RCC 7860 (cell line): ENCODE data around the gene KDM3B.

Experiments
- DNase-seq: peaks from one replicate; pipeline ENCODE4 v3.0.0-alpha.2; 2015; ENCODE audit warnings: low spot score
- FAIRE-seq: peaks from 2 replicates; lab custom pipeline; 2012; peaks lifted over from hg19 to GRCh38; lab: Jason Lieb, UNC

KDM3B gene

DNA sequence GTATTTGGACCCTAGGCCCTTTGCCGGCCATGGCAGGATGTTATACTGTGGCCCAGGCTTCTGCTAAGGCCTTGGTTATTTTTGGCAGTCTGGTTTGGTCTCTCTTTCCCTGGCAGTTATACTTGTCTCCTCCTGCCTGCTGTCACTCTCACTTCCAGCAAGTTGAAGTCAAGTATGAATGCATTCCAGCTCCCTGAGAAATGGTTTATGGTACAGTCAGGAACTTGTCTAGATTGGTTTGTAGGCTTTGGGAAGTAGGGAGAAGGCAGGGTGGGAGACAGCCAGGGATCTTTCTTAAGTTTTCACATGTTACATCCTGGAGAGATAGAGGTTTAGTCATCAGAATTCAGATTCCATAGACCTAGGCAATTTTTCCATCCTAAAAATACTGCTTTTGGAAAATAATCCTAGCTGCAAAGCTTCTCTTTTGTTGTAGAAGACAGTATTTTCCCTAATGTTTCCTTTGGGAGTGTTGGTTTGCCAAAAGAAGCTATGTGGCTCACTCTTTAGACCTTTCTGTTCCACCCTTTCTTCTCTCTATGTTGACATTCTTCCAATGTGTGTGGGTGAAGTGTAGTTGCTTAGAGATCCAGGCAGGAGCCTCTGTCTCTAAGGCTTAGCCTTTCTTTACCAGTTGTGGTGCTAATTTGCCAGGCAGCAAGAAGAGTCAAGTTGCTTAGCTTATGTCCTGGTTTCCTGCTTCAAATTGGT is 2.5 kb upstream of the KDM3B start:
- FAIRE-seq (no peak), DNase-seq (no peak)

GRCh38 chr5:138350563-138350890 is 2.0 kb upstream of the KDM3B start:
- FAIRE-seq: no peak
- no peak for DNase-seq

- DNase-seq (no peak), FAIRE-seq (no peak)
These were observed 1.4 kb upstream of the KDM3B start for GRCh38 chr5:138351056-138351455.

GRCh38 chr5:138351517-138351916 is 968 bp upstream of the KDM3B start:
- DNase-seq (no peak), FAIRE-seq (no peak)

DNA sequence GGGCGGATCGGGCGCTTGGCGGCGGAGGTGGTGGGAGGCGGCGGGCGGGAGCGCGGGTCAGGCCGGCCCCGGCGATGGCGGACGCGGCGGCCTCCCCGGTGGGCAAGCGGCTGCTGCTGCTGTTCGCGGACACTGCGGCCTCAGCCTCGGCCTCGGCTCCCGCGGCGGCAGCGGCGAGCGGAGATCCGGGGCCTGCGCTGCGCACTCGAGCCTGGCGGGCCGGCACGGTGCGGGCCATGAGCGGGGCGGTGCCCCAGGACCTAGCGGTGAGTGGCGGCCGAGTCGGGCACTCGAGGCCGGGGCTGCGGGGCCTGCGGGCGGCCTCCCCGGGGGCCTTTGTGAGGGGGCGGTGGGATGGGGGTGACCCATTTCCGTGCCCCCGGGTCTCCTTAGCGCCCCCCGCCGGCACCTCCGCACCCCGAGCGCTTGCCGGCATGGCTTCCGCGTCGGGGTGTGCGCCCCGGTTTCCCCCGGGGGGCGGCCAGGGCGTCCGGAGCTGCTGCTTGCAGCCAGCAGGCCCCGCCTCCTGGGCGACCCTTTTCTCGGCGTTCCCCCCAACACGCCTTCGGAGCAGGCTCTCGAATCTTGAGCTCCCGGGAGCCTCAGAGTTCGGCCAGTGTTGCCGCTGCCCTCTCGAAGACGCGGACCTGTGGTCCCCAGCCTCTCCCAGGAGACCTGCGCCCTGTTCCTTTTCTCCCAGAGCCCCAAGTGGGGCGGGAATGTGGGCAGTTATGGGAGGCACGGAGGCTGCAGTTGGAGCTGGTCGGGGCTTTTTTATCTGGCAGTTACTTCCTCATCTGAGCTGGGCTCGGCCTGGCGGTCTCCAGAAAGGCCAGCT is 456 bp downstream of the KDM3B start:
- FAIRE-seq (no peak), DNase-seq (peak; percentile 43)

- DNase-seq (no peak), FAIRE-seq (no peak)
These were observed 1.1 kb downstream of the KDM3B start for GRCh38 chr5:138353560-138354080.

GRCh38 chr5:138354387-138354786 is 1.9 kb downstream of the KDM3B start:
- DNase-seq (no peak), FAIRE-seq (no peak)

DNA sequence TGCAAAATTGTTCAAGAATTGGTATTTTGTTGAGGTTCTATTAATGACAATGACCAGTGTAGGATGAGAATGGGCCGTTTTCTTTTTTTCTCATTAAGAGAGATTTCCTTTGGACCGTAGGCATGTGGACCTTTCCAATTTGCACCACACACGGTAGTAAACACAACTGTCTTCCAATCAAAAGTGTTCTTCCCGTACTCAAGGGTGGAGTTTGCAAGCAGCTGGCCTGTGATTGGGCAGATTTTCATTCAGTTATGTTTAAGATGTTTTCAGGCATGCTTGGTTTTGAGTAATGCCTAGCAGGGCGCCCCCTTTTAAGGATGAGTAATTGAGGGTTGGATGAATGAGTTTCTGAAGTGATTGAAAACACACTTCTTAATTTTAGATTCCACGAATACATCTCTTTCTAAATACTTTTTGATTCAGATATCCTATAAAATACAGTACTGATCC is 2.5 kb downstream of the KDM3B start:
- FAIRE-seq (peak; percentile 78), DNase-seq (peak; percentile 50)

- no peak for DNase-seq
- no peak for FAIRE-seq
These were observed 7.1 kb downstream of the KDM3B start for GRCh38 chr5:138359621-138360020.

GRCh38 chr5:138360941-138361452 is 8.5 kb downstream of the KDM3B start:
- no peak for FAIRE-seq
- DNase-seq: no peak

- no peak for DNase-seq
- no peak for FAIRE-seq
These were observed 12.1 kb downstream of the KDM3B start for GRCh38 chr5:138364576-138364975.

GRCh38 chr5:138366632-138367382 is 14.3 kb downstream of the KDM3B start:
- DNase-seq (no peak), FAIRE-seq (no peak)

DNA sequence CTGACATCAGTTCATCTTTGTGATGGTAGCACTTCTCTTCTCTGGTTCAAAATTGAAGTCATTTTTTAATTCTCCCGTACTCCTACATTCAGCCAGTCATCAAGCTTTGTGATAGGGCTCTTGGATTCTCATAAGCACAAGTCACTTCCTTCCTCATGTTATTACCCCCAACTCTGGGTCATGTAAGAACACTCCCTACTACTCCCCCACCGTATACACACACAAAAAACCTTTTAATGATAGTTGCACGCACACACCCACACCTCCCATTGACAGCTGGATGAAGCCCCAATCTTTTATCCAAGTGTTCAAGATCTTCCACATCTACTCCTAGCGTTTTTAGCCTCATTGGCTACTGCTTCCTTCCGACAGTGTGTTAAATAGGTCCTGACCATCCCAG is 16.8 kb downstream of the KDM3B start:
- no peak for DNase-seq
- no peak for FAIRE-seq

DNA sequence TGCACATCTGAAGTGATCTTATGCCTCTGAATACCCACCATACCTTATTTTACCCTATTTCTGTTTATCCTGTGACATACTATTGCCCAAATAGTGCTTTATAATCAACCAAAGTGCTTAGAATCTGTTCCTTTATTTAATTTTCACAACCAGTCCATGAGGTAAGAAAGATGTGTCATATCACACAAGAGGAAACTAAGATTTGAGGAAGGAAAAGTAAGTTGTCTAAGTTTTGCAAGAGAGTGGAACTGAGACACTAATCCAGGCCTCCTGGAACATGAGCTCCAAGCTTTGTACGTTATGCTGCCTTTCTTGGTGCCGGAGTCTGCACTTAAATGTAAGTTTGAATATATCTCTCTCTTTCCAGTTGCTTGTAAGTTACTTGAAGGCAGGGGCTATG is 17.2 kb downstream of the KDM3B start:
- no peak for FAIRE-seq
- DNase-seq: no peak

- no peak for FAIRE-seq
- no peak for DNase-seq
These were observed 18.1 kb downstream of the KDM3B start for GRCh38 chr5:138370537-138370936.

- DNase-seq (no peak), FAIRE-seq (no peak)
These were observed 19.0 kb downstream of the KDM3B start for GRCh38 chr5:138371454-138371853.

DNA sequence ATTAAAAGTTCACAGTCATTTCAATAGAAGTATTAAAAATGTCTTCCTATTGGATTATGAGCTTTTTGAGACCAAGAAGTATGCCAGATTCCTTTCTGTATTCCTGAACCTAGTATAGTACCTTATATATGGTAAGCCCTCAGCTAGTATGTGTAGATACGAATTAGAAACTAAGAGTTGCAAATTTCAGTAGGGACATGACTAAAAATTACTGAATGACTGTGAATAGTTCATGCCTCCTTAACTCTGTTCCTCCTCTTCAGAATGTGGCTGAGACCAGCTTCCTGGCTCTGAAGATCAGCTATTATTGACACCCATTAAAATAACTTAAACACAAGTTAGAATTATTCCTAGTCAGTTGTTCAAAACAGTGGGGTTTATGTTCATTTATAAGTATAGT is 19.7 kb downstream of the KDM3B start:
- DNase-seq (no peak), FAIRE-seq (no peak)

- no peak for FAIRE-seq
- no peak for DNase-seq
These were observed 20.2 kb downstream of the KDM3B start for GRCh38 chr5:138372653-138373052.

GRCh38 chr5:138382347-138382746 is 29.9 kb downstream of the KDM3B start:
- DNase-seq: no peak

DNA sequence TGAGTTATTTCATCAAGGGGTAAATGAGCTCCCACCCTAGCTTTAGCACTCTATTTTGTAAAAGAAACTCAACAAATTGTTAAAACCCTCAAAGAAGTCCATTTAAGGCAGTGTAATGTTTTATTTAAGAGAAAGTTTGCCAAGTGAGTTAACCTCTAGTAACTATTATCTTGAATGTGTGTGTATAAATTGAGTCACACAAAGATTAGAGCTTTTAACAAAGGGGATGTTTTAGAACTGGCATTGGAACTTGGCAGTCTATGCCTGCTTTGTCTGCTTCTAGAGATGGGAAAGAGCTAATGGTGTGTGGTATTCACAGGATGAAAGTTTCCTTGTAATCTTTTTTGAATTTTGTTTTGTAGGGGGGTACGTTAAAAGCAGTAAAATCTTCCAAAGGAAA is 33.2 kb downstream of the KDM3B start:
- DNase-seq: no peak
- FAIRE-seq: no peak

More at GRCh38 chr5:138382347-138382746, 29.9 kb downstream of the KDM3B start:
- no peak for FAIRE-seq

DNA sequence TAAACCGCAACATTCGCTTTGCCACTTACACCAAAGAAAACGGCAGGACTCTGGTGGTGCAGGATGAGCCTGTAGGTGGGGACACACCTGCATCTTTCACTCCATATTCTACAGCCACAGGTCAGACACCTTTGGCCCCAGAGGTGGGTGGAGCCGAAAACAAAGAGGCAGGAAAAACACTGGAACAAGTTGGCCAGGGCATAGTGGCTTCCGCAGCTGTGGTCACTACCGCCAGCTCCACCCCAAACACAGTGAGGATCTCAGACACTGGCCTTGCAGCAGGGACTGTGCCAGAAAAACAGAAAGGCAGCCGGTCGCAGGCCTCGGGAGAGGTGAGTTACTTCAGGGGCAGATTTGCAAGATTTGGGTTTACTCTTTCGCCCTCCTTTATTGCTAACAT is 33.8 kb downstream of the KDM3B start:
- FAIRE-seq: no peak
- no peak for DNase-seq
